SK-N-SH treated with all-trans-retinoic acid at 6 μM for 48 hours (cell line): ENCODE data around the gene SMPD3.

Source experiments
- CSDC2 ChIP-seq: fragments of 250-450 bp; sonication (Bioruptor Pico); IDR thresholded peaks from 2 replicates; pipeline ENCODE4 v1.5.0; 2020; ENCODE audit warnings: mild to moderate bottlenecking, moderate library complexity
- RARB ChIP-seq: fragments of 250-450 bp; sonication (Bioruptor Pico); IDR thresholded peaks from 2 replicates; pipeline ENCODE4 v1.8.0; 2021; ENCODE audit warnings: mild to moderate bottlenecking, moderate library complexity
- TCF4 ChIP-seq: fragments of 250-450 bp; sonication (Bioruptor Pico); IDR thresholded peaks from 2 replicates; pipeline ENCODE4 v1.8.0; 2021; ENCODE audit warnings: mild to moderate bottlenecking, moderate library complexity, borderline replicate concordance
- ZFP3 ChIP-seq: fragments of 250-450 bp; sonication (Bioruptor Pico); IDR thresholded peaks from 2 replicates; pipeline ENCODE4 v1.5.0; 2020; ENCODE audit warnings: mild to moderate bottlenecking, moderate library complexity
- ZNF8 ChIP-seq: fragments of 450-650 bp; formaldehyde crosslinking; IDR thresholded peaks from 2 replicates; pipeline ENCODE4 v1.5.0; 2020; ENCODE audit warnings: mild to moderate bottlenecking, moderate library complexity
- TF ChIP-seq, protein P1 (sequence below): fragments of 250-450 bp; sonication (Bioruptor Pico); IDR thresholded peaks from 2 replicates; pipeline ENCODE4 v1.8.0; 2020; ENCODE audit warnings: mild to moderate bottlenecking, moderate library complexity, borderline replicate concordance

DNA sequence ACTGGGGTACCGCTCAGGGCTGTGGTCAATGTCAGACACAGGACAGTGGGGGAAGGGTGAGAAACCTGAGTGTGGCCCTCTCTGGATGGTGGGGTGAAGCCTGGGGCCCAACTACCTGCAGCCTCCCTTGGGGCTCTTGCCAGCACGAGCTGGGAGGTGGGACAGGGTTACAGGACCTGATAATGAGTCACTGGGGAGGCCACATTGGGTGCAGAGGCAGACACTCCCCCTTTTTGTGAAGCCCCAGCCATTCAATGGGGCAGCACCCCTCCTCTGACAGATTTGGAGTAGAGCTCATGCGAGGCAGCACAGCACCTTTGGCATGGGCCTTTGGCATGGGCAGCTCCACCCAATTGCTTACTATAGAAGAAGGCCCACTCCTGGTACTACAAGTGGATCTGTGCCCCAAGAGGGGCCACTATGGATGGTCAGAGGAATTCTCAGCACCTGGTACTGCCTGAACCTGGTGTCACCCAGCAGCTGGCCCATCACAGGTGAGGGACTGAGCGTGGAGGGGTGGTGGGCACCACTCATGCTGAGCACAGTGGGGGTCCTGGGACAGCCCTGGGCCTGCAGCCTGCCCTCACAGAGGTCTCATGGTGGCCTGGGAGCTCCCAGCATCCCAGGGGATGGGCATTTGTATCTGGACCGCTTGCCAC is 45.2 kb upstream of the SMPD3 start:
- TF ChIP-seq ZFP3 (no peak), RARB (no peak), CSDC2 (CRISPR knock-in tag) (no peak), TCF4 (CRISPR knock-in tag) (no peak), ZNF8 (CRISPR knock-in tag) (no peak)
- TF ChIP-seq, protein P1, sequence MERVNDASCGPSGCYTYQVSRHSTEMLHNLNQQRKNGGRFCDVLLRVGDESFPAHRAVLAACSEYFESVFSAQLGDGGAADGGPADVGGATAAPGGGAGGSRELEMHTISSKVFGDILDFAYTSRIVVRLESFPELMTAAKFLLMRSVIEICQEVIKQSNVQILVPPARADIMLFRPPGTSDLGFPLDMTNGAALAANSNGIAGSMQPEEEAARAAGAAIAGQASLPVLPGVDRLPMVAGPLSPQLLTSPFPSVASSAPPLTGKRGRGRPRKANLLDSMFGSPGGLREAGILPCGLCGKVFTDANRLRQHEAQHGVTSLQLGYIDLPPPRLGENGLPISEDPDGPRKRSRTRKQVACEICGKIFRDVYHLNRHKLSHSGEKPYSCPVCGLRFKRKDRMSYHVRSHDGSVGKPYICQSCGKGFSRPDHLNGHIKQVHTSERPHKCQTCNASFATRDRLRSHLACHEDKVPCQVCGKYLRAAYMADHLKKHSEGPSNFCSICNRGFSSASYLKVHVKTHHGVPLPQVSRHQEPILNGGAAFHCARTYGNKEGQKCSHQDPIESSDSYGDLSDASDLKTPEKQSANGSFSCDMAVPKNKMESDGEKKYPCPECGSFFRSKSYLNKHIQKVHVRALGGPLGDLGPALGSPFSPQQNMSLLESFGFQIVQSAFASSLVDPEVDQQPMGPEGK (CRISPR knock-in tag), result no peak
